HG03039 (cell line): Measurements from ENCODE around the gene AOC3.
"Not testable (repeated sequence)": the region's sequence is repeated elsewhere in the genome, so short reads cannot be mapped to it uniquely, and the experiment has no call there.

Experiments used
- ATAC-seq: cut with Tn5 transposase; IDR thresholded peaks from one replicate; pipeline ENCODE4 v1.9.1; 2021; ENCODE audit warnings: mild to moderate bottlenecking, moderate library complexity; ENCODE audit not compliant: unreplicated experiment

The AOC3 gene

DNA sequence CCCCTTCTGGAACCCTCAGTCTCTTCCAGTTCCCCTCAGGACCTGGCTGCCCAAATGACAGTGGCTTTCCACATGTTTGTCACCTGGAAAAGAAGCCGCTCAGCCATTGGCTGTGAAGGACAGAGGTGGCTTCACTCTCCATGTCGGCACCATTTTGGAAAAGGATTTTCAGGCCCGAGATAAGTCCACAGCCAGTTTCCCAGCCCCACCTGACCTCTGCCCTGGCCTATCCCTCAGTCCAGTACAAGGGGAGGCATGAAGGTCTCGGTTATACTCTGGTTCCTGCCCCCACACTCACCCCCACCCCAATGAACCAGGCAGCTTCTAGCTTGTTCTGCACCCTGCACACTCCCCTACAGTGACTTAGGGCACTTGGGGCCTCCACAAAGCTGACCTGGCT lies 15.2 kb downstream of the AOC3 start:
- ATAC-seq, result no peak

DNA sequence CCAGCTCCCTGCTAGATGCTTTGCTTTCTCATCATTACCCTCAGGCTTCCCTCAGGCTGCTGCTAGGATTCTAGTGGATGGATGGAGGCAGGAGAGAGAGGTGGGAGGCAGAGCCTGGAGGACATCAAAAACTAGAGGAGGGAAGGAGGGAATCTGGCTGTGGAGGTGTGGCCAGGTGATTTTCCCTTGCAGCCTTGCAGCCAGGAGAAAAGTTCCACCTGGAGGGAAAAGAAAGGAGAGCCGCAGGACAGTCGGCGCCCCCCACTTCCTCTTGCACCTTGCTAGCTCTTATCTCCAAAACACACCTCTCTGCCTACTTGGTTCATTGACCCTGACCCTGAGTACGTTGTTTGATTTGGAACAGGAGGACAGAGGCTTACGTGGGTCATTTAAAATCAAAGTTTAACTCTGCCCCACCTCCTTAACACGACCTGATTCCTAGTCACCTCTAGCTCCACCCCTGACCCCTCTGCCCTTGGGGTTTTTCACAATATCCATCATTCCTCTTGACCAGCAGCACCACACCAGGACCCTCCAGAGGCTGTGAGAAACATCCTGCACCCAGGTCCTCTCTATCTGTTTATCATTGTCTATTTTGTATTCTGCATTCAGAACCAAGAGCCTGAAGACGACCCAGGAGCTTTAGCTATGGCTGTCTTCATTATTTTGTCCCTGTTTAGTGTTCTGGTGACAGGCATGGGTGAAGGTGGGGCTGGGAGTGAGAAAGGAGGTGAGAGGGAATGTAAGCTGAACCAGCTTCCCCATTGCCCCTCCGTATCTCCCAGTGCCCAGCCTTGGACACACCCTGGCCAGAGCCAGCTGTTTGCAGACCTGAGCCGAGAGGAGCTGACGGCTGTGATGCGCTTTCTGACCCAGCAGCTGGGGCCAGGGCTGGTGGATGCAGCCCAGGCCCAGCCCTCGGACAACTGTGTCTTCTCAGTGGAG lies 15.9 kb downstream of the AOC3 start:
- ATAC-seq, result no peak

DNA sequence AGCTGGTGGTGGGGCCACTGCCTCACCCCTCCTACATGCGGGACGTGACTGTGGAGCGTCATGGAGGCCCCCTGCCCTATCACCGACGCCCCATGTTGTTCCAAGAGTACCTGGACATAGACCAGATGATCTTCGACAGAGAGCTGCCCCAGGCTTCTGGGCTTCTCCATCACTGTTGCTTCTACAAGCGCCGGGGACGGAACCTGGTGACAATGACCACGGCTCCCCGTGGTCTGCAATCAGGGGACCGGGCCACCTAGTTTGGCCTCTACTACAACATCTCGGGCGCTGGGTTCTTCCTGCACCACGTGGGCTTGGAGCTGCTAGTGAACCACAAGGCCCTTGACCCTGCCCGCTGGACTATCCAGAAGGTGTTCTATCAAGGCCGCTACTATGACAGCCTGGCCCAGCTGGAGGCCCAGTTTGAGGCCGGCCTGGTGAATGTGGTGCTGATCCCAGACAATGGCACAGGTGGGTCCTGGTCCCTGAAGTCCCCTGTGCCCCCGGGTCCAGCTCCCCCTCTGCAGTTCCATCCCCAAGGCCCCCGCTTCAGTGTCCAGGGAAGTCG lies 16.8 kb downstream of the AOC3 start:
- not testable (repeated sequence) for ATAC-seq

DNA sequence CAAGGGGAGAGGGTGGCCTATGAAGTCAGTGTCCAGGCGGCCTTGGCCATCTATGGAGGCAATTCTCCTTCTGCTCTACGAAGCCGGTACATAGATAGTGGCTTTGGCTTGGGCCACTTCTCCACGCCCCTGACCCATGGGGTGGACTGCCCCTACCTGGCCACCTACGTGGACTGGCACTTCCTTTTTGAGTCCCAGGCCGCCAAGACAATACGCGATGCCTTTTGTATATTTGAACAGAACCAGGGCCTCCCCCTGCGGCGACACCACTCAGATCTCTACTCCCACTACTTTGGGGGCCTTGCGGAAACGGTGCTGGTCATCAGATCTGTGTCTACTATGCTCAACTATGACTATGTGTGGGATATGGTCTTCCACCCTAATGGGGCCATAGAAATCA lies 17.3 kb downstream of the AOC3 start:
- no peak for ATAC-seq

DNA sequence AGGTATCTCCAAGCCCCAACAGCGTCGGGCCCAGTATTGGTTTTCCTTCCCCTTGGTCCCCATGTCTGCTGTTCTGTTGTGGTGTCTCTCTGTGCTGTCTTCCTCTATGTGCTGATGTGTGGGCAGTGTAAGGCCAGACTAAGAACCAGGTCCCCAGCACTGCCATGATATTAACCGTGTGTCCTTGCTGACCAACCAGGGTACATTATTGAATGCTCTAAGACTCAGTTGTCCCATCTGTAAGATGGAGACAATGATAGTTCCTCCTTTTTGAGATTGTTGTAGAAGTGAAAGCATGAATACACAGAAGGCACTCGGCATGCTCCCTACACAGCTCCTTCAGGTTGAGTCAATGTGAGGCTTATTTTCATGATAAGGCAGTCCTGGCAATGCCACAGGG lies 20.6 kb downstream of the AOC3 start:
- ATAC-seq, result no peak

DNA sequence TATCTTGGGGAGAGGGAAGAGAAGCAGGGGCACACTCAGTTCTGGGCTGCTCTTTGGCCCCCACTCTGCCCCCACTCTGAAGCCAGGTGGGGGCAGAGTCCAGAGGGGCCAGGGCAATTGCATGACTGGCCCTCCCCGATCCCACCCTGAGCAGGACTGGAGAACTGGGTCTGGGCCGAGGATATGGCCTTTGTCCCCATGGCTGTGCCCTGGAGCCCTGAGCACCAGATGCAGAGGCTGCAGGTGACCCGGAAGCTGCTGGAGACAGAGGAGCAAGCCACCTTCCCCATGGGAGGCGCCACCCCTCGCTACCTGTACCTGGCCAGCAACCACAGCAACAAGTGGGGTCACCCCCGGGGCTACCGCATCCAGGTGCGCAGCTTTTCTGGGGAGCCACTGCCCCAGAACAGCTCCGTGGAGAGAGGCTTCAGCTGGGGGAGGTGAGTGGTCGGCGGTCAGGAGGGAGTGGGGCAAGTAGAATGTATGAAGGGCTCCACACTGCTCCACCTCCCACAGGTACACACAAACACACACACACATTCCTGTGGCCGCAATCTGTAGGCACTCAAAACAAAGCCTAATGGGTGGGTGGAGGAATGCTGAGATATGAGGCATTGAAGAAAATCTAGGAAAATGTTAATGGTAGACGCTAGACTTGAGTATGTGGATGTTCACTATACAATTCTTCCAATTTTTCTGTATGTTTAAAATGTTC lies 21.4 kb downstream of the AOC3 start:
- no peak for ATAC-seq

DNA sequence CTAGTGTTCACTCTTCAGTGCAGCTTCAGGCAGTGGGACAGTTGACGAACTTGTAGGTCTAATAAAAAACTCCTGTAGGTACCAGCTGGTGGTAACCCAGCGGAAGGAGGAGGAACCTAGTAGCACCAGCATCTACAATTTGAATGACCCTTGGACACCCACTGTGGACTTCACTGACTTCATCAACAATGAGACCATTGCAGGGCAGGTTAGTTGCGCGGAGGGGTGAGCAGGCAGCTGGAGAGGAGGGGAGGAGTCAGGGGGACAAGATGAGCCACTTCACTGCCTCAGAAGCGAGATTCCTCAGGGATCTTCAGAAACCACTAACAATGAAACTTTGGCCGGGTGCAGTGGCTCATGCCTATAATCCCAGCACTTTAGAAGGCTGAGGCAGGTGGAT lies 22.3 kb downstream of the AOC3 start:
- no peak for ATAC-seq

DNA sequence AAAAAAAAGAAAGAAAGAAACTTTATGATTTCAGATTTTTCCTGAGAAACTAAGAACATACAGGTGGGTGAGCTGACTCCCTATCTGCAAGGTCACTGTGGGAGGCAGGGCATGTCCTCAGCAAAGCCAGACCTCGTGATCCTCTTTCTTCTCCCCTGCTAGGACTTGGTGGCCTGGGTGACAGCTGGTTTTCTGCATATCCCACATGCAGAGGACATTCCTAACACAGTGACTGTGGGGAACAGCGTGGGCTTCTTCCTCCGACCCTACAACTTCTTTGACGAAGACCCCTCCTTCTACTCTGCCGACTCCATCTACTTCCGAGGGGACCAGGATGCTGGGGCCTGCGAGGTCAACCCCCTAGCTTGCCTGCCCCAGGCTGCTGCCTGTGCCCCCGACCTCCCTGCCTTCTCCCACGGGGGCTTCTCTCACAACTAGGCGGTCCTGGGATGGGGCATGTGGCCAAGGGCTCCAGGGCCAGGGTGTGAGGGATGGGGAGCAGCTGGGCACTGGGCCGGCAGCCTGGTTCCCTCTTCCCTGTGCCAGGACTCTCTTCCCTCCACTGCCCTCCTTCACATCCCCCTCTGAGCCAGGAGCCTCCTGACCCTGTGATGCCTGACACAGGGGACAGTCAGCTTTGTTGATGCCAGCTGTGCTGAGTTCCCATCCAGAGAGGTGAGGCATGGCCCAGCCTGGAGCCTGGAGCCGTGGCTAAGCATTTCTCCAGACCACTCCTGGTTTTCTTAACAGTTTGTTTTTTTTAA lies 23.1 kb downstream of the AOC3 start:
- ATAC-seq, result not testable (repeated sequence)

DNA sequence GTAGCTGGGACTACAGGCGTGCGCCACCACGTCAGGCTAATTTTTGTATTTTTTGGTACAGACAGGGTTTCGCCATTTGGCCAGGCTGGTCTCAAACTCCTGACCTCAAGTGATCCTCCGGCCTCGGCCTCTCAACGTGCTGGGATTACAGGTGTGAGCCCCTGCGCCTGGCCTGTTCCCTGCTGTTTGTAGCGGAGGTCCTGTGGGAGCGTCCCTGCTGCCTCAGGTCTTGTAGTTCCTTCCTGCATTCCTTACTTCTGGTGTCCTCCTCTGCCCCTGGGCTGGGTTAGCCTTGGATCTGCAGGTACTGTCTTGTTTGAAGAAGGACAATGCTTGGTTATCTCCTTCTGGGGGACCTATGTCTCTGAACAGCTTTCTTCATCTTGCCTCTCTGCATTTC lies 26.0 kb downstream of the AOC3 start:
- no peak for ATAC-seq

DNA sequence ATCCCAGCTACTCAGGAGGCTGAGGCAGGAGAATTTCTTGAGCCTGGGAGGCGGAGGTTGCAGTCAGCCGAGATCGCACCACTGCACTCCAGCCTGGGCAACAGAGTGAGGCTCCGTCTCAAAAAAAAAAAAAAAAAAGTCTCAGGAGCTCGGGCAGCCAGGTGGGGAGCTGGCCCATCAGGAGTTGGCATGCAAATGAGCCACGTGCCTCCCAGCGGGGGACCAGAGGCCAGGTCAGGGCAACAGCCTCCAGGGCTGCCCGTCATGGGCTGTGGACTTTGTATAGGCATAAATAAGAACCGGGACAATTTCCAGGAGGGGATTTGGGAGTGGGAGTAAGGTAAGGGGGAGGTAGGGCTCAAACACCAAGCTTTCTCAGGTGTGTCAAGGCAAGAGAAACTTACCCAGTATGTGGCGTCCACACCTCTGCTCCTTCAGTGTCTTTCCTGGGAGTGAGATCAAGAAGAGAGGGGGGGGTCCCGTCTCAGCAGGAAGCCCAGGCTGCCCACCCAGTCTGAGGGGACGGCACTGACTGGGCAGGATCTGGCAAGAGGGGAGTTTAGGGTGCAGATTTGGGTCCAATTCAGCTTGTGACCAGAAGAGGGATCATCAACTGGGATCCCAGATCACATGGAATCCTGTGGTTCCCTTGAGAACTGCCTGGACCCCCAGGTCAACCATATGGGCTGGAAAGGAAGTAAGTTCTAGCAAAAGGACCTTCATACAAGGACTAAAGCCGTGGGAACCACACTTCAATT lies 27.3 kb downstream of the AOC3 start:
- ATAC-seq, result no peak

DNA sequence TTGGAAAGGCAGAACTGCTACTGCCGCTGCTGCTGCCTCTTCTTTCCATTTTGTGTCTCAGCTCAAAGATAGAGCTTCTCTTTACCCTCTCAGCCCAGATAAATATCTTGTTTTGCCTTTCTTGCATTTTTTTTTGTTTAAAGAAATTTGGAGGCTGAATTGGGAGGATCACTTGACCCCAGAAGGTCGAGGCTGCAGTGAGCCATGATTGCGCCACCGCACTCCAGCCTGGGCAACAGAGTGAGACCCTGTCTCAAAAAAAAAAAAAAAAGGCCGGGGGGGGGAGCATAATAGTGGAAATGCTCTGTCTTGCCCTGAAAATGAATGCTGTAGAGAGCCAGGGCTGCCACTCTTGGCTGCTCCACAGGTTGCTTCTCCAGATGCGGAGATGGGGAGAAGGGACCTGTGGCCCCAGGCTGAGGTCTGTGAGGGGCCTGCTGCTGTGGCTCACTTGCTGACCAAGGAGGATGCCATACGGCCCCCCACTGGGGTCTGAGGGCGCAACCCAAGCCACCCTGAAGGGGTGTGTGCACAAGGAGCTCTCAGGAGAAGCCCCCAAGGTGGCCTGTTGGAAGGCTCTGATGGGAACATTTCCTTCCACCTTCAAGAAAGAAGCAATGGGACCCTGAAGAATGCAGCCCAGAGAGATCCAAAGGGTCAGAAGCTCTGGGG lies 28.1 kb downstream of the AOC3 start:
- ATAC-seq, result no peak

DNA sequence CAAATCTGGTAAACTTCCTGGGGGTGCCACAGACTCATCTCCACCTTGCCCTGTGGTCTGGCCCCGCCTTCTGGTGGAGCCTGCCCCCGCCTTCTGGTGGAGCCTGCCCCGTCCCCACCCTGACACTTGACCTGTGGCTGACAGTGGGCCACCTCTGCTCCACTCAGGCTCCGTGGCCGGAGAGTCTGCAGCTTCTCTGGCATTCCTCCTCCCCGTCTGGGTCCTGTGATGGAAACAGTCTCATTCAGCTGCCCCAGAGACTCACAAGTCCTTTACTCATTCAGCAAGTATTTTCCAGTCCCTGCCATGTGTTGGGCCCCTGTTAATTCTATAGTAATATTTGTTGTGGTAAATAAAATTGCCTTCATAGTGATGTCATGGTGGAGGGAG lies 28.6 kb downstream of the AOC3 start:
- ATAC-seq, result no peak

DNA sequence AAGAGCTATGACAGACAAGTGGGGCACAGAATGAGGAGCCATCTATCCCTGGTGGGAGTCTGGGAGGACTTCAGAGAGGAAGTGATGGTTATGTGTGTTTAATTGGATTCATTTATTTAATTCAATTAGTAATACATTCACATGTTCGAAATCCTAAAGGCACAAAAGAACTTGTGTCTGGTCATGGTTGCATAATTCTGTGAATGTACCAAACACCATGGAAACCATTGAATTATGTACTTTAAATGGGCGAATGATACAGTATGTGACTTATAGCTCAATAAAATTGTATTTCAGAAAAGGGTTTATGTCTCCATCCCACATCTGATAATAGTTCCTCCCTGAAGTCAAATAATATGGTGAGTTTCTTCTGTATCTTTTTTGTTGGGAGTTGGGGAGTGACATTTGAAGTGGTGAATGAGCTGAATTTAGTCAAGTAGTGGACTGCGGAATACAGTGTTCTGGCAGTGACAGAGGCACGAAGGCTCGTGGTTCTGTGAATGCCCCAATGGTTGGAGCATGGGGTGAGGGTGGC lies 29.8 kb downstream of the AOC3 start:
- no peak for ATAC-seq

DNA sequence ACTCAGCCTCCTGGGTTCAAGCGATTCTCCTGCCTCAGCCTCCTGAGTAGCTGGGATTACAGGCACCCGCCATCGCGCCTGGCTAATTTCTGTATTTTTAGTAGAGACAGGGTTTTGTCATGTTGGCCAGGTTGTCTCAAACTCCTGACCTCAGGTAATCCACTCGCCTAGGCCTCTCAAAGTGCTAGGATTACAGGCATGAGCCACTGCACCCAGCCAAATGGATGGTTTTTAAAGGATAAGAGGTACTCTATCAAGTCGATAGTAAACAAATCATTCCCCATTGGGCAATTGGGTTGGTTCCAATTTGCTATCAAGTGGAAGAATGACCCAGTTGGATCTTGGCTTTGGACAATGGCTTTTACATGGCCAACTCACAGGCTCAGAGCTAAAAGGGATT lies 30.7 kb downstream of the AOC3 start:
- not testable (repeated sequence) for ATAC-seq

DNA sequence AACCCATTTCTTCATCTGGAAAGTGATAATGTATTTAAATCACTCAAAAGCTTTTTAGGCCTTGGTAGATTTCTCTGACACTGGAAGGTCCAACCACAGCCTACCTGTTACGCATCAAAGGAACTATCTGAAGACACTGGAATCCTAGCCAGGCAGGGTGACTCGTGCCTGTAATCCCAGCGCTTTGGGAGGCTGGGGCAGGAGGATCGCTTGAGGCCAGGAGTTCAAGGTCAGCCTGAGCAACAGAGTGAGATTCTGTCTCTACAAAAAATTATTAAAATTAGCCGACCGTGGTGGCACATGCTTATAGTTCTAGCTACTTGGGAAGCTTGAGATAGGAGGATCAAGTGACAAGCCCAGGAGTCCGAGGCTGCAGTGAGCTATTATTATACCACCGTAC lies 31.2 kb downstream of the AOC3 start:
- ATAC-seq, result no peak

DNA sequence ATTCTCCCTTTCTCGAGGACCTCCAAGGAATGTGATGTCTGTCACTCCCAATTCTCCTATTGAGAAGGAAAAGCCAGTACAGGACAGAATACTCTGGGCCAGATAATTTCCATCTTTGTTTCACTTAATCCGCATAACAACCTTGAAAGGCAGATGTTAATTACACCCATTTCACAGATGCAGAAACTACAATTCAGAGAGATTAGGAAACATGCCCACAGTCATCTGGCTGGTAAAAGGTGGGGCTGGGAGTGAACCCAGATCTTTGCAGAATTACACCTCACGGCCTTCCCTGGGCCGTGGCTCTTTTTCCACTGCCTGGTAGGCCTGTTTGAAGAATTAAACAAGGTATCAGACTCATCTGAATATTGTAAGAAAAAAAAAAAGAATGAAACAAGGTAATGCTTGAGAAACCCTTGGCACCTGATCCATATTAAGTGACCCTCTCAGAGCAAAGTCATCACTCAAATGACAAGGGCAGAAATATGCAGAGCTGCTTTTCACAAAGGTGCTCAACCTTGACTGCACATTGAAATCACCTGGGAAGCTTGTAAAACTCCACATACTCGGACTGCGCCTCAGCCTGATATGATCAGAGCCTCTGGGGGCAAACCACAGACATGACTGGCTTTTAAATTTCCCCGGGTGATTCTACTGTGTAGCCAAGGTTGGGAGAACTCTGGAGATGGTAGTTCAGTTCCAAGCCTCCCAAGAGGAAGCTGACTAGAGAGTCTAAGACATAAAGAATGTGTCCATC lies 33.0 kb downstream of the AOC3 start:
- no peak for ATAC-seq

DNA sequence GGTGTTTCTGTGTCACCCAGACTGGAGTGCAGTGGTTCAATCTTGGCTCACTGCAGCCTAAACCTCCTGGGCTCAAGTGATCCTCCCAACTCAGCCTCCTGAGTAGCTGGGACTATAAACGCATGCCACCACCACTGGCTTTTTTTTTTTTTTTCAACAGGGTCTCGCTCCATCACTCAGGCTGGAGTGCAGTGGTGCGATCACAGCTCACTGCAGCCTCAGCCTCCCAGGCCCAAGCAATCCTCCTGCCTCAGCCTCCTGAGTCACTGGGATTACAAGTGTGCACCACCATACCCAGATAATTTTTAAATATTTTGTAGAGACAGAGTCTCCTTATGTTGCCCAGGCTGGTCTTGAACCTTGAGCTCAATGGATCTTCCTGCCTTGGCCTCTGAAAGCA lies 34.8 kb downstream of the AOC3 start:
- not testable (repeated sequence) for ATAC-seq

DNA sequence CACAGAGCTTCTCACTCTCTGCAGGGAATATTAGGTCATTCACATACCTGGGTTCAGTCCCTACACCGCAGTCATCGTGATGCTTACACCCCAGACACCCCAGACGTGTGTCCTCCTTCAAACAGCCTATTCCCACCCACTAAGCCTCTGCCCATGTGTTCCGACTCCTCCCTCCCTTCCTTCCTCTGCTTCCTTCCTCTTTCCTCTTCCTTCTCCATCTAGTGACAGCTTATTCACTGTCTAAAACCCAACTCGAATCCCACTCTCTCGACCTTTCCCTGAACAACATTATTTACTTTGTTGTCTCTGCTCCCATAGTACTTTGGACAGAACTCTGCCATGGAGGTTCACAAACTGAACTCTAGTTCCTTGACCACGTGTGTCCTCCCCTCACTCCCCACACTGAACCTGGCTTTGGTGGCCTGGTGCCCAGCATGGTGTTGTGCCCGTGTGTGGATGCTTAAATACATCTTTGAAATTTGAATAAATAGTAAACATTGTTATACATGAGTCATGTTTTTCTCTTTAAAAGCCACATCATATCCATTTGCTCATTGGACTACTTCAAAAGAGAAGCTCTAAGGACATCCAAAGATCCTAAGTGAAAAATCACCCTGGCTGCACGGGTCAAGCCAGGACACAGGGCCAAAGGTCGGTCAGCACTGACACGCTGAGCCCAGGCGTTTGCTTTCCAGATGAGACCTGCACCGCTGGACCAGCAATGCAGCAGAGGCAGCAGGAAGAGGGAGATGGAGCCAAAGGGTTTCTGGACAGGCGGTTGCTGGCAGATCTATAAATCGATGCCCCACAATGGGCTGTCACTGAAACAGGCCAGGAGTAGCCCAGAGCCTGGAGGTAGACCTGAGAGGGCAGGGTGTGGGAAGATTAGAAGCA lies 35.5 kb downstream of the AOC3 start:
- ATAC-seq, result no peak
